ENCODE data around the gene NTNG1. TPM values are rescaled to one million over a fixed set of nuclear protein-coding genes. Genes with fewer than 3 reads are reported as not detected.
A peak's percentile ranks its signal among the peaks of the same experiment; 100 is the strongest.

The NTNG1 gene
- total RNA-seq, 1 donor from 2014 or later, result 0.79 TPM

DNA sequence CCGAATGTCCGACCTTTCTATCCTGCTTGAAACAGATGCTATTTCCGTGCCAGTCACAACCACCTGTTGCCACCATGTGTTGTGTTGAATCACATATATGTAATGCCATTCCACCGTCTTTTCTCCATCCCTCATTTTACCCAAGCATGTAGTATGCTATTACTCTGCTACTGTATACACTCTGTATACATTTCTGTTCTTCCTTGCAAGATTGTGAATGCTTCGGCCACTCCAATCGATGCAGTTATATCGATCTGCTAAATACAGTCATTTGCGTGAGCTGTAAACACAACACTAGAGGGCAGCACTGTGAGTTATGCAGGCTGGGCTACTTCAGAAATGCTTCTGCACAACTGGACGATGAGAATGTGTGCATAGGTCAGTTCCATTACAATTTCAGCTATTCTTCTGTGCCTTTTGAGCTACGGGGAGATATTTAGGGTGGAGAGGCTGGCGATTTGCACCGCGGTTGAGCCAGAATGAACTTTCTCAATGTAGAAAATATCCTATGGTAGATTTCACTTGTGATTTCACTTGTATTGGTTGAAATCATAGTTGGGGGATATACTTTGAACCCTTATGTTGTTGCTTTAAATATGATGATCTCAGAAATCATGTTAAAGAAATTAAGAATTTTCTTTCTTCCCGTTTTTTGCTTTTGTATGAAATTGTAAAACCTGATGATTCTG, 289.8 kb downstream of the NTNG1 start:
- Mint-ChIP-seq H3K27me3 (ENCODE audit: insufficient read depth, low read depth) (no peaks in the 10 kb centered on the region), H3K36me3 (no peaks in the 10 kb centered on the region), H3K4me1 (peaks cover 2% of the 10 kb centered on the region), H3K27ac (no peak overlapping the region), H3K9me3 (peaks cover 7% of the 10 kb centered on the region), H3K4me3 (no peak overlapping the region)
- Histone ChIP-seq H2AFZ (replicated peaks) (no peak overlapping the region), H3K4me1 (peaks cover 11% of the 10 kb centered on the region), H3K9ac (no peak overlapping the region), H4K20me1 (ENCODE audit: low read depth) (no peaks in the 10 kb centered on the region), H3K4me2 (no peak overlapping the region), H3K36me3 (no peaks in the 10 kb centered on the region), H3K27me3 (peaks cover 5% of the 10 kb centered on the region), H3K27ac (no peak overlapping the region), H3K79me2 (ENCODE audit: low read depth) (no peaks in the 10 kb centered on the region), H3K9me3 (ENCODE audit: low read depth) (no peaks in the 10 kb centered on the region), H3K4me3 (no peak overlapping the region), H3F3A (ENCODE audit: low read depth) (no peaks in the 10 kb centered on the region)
- peak; percentile 79 for DNase-seq (ENCODE audit: low spot score)
- TF ChIP-seq EZH2phosphoT487 (IDR thresholded peaks at IDR 0.05), result no peak
- peak; percentile 90 for TF ChIP-seq CTCF (IDR thresholded peaks at IDR 0.05)
- TF ChIP-seq EZH2 (IDR thresholded peaks at IDR 0.05), result no peak

DNA sequence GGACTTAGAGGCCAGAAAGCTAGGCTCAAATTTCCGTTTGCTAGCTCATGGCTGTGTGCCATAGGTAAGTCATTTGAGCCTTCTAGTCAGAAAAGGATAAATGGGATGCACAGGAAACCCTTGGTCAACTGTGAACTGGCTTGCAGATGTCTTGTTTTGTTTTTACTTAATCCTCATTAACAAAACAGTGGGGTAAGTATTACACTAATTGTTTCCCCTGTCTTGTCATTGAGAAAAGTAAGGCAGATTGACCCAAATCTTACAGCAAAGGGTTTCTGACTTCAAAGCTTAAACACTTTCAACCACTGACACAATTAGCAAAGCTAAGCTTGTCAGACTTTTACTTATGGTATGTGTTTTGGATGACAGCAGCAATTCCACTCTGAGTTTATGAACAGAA, 291.3 kb downstream of the NTNG1 start:
- H3K4me1 ChIP-seq, result peaks cover 11% of the 10 kb centered on the region
- H3K36me3 Mint-ChIP-seq, result no peaks in the 10 kb centered on the region
- no peaks in the 10 kb centered on the region for H3F3A ChIP-seq (ENCODE audit: low read depth)
- H3K4me1 Mint-ChIP-seq, result peaks cover 2% of the 10 kb centered on the region
- H3K27me3 Mint-ChIP-seq (ENCODE audit: insufficient read depth, low read depth), result no peaks in the 10 kb centered on the region
- TF ChIP-seq EZH2phosphoT487 (IDR thresholded peaks at IDR 0.05), result peak; percentile 62
- TF ChIP-seq CTCF (IDR thresholded peaks at IDR 0.05), result no peak
- no peak for TF ChIP-seq EZH2 (IDR thresholded peaks at IDR 0.05)
- no peaks in the 10 kb centered on the region for H3K36me3 ChIP-seq
- no peak overlapping the region for H3K4me3 ChIP-seq
- peaks cover 5% of the 10 kb centered on the region for H3K27me3 ChIP-seq
- H3K79me2 ChIP-seq (ENCODE audit: low read depth), result no peaks in the 10 kb centered on the region
- H3K27ac Mint-ChIP-seq, result no peak overlapping the region
- DNase-seq (ENCODE audit: low spot score), result peak; percentile 20
- H3K27ac ChIP-seq, result no peak overlapping the region
- no peak overlapping the region for H3K4me3 Mint-ChIP-seq
- peak overlapping the region; percentile 40 for H3K4me2 ChIP-seq
- no peak overlapping the region for H3K9ac ChIP-seq
- no peaks in the 10 kb centered on the region for H3K9me3 Mint-ChIP-seq
- H3K9me3 ChIP-seq (ENCODE audit: low read depth), result no peaks in the 10 kb centered on the region
- no peaks in the 10 kb centered on the region for H4K20me1 ChIP-seq (ENCODE audit: low read depth)
- H2AFZ ChIP-seq (replicated peaks), result no peak overlapping the region

DNA sequence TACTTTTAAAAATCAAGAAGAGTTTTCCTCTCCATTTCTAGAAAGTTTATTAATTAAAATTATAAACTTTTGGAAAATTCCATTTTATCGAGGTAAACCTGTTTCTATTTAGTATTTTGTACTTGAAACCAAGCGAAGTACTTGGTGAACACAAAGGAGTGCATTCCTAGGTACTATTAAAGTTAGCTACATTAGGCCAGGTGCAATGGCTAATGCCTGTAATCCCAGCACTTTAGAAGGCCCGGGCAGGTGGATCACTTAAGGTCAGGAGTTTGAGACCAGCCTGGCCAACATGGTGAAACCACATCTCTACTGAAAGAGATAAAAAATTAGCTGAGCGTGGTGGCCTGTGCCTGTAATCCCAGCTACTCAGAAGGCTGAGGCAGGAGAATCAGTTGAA, 292.2 kb downstream of the NTNG1 start:
- Histone ChIP-seq H3K4me1 (peaks cover 11% of the 10 kb centered on the region), H3K36me3 (no peaks in the 10 kb centered on the region), H3K9ac (no peak overlapping the region), H3K4me3 (no peak overlapping the region), H3K27ac (no peak overlapping the region), H2AFZ (replicated peaks) (no peak overlapping the region), H3F3A (ENCODE audit: low read depth) (no peaks in the 10 kb centered on the region), H3K4me2 (no peak overlapping the region), H3K9me3 (ENCODE audit: low read depth) (no peaks in the 10 kb centered on the region), H3K79me2 (ENCODE audit: low read depth) (no peaks in the 10 kb centered on the region), H3K27me3 (peaks cover 5% of the 10 kb centered on the region), H4K20me1 (ENCODE audit: low read depth) (no peaks in the 10 kb centered on the region)
- TF ChIP-seq EZH2phosphoT487 (IDR thresholded peaks at IDR 0.05), result no peak
- TF ChIP-seq CTCF (IDR thresholded peaks at IDR 0.05), result no peak
- no peak for TF ChIP-seq EZH2 (IDR thresholded peaks at IDR 0.05)
- peaks cover 2% of the 10 kb centered on the region for H3K4me1 Mint-ChIP-seq
- no peak for DNase-seq (ENCODE audit: low spot score)
- no peak overlapping the region for H3K27ac Mint-ChIP-seq
- no peaks in the 10 kb centered on the region for H3K36me3 Mint-ChIP-seq
- H3K27me3 Mint-ChIP-seq (ENCODE audit: insufficient read depth, low read depth), result no peaks in the 10 kb centered on the region
- no peak overlapping the region for H3K4me3 Mint-ChIP-seq
- H3K9me3 Mint-ChIP-seq, result no peaks in the 10 kb centered on the region

All from neural progenitor cell (in vitro differentiated cells).